Left colon (tissue), 2 donors: Measurements from ENCODE around the gene TSPY1. TPM values are rescaled to one million over a fixed set of nuclear protein-coding genes. Genes with fewer than 3 reads are reported as not detected.
"Not testable (repeated sequence)": the region's sequence is repeated elsewhere in the genome, so short reads cannot be mapped to it uniquely, and the experiment has no call there.

ENCODE experiments used
- ATAC-seq: fragments of 200-7000 bp; cut with Tn5 transposase; one replicate; pipeline ENCODE4 v1.9.1; 2020; ENCODE audit warnings: mild to moderate bottlenecking, moderate library complexity
- DNase-seq, 2 donors: peaks; one replicate each; pipeline ENCODE4 v3.0.0-alpha.2; 2020
- intact Hi-C, 2 donors: fragments of 100-400 bp; cut with DNase I in 1 of 2; cut with micrococcal nuclease in 1 of 2; formaldehyde crosslinking; loops; one replicate each; pipeline versions ENCODE4 v1.11.2 to v1.14.0; 2022; cut with DNase I, micrococcal nuclease
- long read RNA-seq: library from polyadenylated mRNA; unstranded; transcript quantifications from one replicate; pipeline ENCODE4 v2.0.0, GENCODE V29; 2021
- total RNA-seq, 2 donors: library from RNA; stranded (reverse); fragmentation: NEBNext Ultra II Directional; extraction: Animal tissue kit (Norgen Biotek cat#: 25700); gene quantifications; one replicate each; pipeline ENCODE4 v1.2.1, GENCODE V29; 2021
- donor health status: DM: no; HTN: no; CAD: no.
- donor health status: DM: yes; HTN: yes; CAD: no.

Gene TSPY1
- not detected for total RNA-seq
- long read RNA-seq: 0 reads

- intact Hi-C loops, DNase-seq, ATAC-seq: not testable (repeated sequence)
Measured at GRCh38 chrY:9466655-9467054, at the start of gene TSPY1. Gene TSPY1 (plus strand): TSS chrY:9466955. CDS start chrY:9467001, 46 bp downstream.

GRCh38 chrY:9486967-9487366 lies 20.2 kb downstream of the TSPY1 start, which contains the start of gene TSPY9:
Gene TSPY9 (plus strand): TSS chrY:9487267. CDS start chrY:9487313, 46 bp downstream.
- intact Hi-C loops, ATAC-seq, DNase-seq: not testable (repeated sequence)

GRCh38 chrY:9504396-9504795 lies 37.6 kb downstream of the TSPY1 start:
- DNase-seq, intact Hi-C loops, ATAC-seq: not testable (repeated sequence)

GRCh38 chrY:9516287-9516686 lies 49.5 kb downstream of the TSPY1 start:
- DNase-seq, intact Hi-C loops, ATAC-seq: not testable (repeated sequence)

Other genes with a start within 250 kb of the TSPY1 start
- not detected for gene TSPY4, start 129.5 kb upstream of the TSPY1 start, total RNA-seq
- not detected for gene TSPY8, start 109.2 kb upstream of the TSPY1 start, total RNA-seq
- not detected for gene TSPY3, start 68.5 kb upstream of the TSPY1 start, total RNA-seq
- gene TSPY9, start 20.3 kb downstream of the TSPY1 start, total RNA-seq: not detected
- not detected for gene TSPY10, start 60.9 kb downstream of the TSPY1 start, total RNA-seq